Keratinocyte (primary cell): ENCODE measurements around the gene PXYLP1.

Source experiments
- CTCF ChIP-seq, 3 experiments: IDR thresholded peaks in 1 of 3; conservative IDR thresholded peaks in 1 of 3; optimal IDR thresholded peaks in 1 of 3; 2 replicates in 2 of 3; 3 replicates in 1 of 3; pipeline versions ENCODE3 to v1.5.1; 2011; ENCODE audit warnings: low read length in 3 of 3, mild to moderate bottlenecking in 3 of 3, moderate library complexity in 2 of 3, control low read depth in 1 of 3, inconsistent platforms in 1 of 3; ENCODE audit not compliant: insufficient read depth in 2 of 3; ENCODE audit errors: extremely low read depth in 1 of 3
- EZH2 ChIP-seq: IDR thresholded peaks from one replicate; pipeline ENCODE4 v1.6.1; 2012; ENCODE audit warnings: inconsistent platforms, mild to moderate bottlenecking, low read length, moderate library complexity

GRCh38 chr3:141275511-141275910 is 43.9 kb downstream of the PXYLP1 start:
- TF ChIP-seq EZH2 (no peak), CTCF (optimal IDR thresholded peaks at IDR 0.05 in 1 of 3, IDR thresholded peaks at IDR 0.05 in 1 of 3, conservative IDR thresholded peaks at IDR 0.05 in 1 of 3; ENCODE audit: extremely low read depth in 1 of 3, insufficient read depth in 2 of 3, low read length in 3 of 3) (no peak)
